Stimulated activated CD4-positive, alpha-beta T cell treated with anti-CD3 and anti-CD28 coated beads, Interleukin-12 subunit alpha, Interleukin-12 subunit beta, amount 100 ng/mL, for 48 hours (primary cell): ENCODE data around the gene SLC16A6.
"Not testable (repeated sequence)": the region's sequence is repeated elsewhere in the genome, so short reads cannot be mapped to it uniquely, and the experiment has no call there.

Experiments
- DNase-seq, 3 donors: peaks; one replicate each; pipeline ENCODE4 v3.0.0-alpha.2; 2020; ENCODE audit warnings: low read depth in 2 of 3, low spot score in 1 of 3

Gene SLC16A6

DNA sequence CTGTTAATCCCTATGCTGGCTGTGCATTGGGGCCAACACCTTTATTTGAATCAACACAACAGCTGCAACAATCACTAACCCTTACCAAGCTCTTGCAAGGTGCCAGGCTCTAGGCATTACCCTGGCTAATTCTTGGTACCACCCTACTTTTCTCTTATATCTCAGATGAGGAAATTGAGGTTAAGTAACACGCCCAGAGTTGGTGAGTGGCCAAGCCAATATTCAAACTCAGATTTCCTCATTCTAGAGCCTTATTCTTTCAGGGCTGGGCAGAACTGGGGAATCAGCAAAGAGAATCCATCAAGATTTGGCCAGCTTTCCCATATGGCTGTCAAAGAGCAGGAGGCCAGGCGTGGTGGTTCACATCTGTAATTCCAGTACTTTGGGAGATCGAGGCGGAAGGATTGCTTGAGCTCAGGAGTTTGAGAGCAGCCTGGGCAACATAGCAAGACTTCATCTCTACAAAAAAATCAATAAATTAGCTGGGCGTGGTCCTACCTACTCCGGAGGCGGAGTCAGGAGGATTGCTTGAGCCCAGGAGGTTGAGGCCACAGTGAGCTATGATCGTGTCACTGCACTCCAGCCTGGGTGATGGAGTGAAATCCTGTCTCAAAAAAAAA lies 24.1 kb upstream of the SLC16A6 start:
- no peak for DNase-seq

DNA sequence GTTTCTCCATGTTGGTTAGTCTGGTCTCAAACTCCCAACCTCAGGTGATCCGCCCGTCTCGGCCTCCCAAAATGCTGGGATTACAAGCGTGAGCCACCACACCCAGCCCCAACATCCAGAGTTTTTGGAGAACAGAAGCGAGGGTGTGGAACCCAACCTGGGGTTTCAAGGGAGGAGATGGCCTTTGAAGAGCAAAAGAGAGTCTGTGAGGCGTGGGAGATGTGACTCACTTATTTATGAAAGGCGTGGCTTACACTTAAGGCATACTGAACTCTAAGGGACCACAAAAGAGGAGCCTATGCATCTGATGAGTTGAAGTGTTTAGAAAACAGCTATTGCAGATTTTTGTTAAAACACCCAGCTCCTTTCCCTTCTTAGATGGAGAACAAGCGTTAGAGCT lies 19.2 kb upstream of the SLC16A6 start:
- no peak for DNase-seq

DNA sequence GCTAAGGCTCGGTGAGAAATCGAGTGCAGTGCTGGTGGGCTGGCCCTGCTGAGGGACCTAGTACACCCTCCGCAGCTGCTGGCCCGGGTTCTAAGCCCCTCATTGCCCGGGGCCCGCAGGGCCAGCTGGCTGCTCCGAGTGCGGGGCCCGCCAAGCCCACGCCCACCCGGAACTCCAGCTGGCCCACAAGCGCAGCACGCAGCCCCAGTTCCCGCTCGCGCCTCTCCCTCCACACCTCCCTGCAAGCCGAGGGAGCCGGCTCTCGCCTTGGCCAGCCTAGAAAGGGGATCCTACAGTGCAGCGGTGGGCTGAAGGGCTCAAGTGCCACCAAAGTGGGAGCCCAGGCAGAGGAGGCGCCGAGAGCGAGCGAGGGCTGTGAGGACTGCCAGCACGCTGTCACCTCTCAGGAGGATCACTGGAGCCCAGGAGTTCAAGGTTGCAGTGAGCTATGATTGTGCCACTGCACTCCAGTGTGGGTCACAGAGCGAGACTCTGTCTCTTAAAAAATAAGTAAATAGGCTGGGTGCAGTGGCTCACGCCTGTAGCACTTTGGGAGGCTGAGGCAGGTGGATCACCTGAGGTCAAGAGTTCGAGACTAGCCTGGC lies 18.2 kb upstream of the SLC16A6 start:
- DNase-seq = not testable (repeated sequence)

DNA sequence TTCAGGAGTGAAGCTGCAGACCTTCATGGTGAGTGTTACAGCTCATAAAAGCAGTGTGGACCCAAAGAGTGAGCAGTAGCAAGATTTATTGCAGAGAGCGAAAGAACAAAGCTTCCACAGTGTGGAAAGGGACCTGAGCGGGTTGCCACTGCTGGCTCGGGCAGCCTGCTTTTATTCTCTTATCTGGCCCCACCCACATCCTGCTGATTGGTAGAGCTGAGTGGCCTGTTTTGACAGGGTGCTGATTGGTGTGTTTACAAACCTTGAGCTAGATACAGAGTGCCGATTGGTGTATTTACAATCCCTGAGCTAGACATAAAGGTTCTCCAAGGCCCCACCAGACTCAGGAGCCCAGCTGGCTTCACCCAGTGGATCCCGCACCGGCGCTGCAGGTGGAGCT lies 17.6 kb upstream of the SLC16A6 start:
- not testable (repeated sequence) for DNase-seq

DNA sequence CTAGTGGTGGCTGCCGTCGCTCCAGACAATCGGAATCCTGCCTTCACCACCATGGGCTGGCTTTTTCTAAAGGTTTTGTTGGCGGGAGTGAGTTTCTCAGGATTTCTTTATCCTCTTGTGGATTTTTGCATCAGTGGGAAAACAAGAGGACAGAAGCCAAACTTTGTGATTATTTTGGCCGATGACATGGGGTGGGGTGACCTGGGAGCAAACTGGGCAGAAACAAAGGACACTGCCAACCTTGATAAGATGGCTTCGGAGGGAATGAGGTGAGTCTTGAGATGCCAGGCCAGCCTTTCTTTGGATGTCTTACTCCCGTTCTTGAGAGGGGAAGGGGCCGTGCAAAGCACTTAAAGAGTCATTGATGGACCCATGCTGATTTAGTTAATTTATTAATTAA lies 16.5 kb upstream of the SLC16A6 start:
- no peak for DNase-seq

DNA sequence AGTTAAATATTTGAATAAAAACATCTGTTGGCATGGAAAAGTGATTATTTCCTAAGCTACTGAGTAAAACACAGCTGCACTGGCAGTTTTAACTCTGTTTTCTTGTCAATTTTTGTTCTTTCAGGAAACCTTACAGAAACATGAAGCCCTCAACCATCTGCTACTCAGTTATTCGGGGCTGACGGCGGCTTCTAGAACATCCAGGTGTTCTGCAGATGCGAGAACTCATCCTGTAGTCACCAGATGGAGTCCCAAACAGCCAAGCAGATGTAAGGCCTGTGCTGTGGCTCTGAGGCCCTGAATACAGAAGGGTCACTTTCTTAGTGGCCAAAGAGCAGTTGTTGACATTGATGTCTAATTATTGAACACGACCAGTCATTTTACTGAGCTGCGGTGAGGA lies 15.9 kb upstream of the SLC16A6 start:
- DNase-seq = no peak

DNA sequence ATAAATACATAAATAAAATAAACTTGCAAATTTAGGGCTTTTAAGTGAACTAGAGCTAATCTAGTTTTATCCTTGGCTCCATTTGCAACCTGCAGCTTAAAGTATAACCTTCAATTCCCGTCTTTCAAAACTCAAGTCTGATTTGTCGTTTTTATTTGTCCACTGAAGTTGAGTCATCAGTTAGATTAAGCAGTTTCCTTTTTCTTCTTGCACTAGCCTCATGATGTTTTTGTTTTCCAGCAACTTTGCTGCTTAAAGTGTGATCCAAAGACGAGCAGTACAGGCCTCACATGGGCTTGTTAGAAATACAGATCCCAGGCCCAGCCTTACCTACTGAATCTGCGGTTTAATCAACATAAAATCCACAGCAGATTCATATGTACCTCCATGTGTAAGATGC lies 14.2 kb upstream of the SLC16A6 start:
- DNase-seq = no peak

DNA sequence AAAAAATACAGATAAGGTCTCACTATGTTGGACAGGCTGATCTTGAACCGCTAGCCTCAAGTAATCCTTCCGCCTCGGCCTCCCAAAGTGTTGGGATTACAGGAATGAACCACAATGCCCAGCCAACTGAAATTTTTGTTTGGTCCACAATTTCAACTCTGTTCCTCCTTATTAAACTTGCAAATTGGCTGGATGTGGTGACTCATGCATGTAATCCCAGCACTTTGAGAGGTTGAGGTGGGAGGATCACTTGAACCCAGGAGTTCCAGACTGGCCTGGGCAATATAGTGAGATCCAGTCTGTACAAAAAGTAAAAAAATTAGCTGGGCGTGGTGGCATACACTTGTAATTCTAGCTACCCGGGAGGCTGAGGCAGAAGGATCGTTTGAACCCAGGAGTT lies 13.8 kb upstream of the SLC16A6 start:
- DNase-seq = no peak

DNA sequence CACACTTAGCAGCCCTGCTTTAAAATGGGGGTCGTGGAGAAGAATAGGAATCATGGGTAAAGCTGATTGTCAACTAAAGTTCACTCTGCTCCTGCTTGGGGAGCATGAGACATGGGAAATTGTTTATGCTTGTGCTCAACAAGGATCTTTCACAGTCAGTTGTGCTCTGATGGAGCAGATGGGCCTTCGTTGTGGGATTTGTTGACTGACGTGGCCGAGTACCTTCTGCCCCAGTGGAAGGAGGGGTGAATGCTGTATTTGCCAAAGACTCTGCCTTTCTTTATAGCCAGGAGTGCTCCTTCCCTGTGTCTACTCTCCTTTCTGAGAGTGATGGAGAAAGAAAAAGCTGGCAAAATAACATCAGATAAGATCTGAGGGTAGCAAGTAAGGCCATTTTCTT lies 11.7 kb upstream of the SLC16A6 start:
- no peak for DNase-seq

DNA sequence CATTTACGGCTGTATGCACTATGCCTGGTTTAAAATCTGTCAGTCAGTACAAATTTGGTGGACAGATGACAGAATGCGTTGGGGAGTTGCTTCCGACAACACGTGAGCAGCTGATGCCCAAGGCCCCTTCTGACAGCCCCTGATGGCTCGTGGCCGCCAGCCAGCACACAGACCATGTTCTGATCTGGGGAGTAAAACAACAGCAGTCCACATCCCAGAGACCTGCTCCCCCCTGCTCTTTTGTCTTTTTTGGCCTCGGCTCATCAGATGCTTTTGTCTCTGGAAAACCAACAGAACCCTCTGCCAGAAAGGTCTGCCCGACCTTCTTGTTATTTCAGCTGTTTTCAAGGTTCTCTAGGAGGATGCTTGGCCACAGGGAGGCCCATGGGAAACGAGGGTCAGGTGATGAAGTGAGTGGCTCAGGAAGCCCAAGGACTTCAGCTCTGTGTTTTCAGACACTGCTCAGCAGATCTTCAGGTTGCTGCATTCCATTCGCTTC lies 11.2 kb upstream of the SLC16A6 start:
- no peak for DNase-seq

DNA sequence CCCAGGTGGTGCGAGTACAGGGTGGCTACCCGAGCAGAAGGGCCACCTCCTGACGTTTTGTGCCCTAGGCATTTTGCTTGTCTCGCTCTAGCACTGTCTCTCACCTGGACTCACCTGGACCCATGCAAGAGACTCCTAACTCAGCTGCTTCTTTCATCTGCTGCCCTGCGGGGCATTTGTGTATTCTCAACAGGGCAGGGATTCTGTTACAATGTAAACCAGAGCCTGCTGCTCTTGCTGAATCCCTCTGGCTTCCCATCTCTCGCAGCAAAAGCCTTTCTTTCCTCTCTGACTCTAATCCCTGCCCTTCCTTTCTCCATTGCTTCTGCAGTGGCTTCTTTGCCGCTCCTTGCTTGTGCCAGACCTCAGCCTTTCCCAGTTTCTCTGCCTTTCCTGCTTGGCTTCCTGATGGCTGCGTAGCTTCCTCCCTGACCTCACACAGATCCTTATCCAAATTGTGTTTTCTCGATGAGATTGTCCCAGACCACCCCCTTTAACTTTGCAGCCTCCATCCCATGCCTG lies 10.6 kb upstream of the SLC16A6 start:
- no peak for DNase-seq

DNA sequence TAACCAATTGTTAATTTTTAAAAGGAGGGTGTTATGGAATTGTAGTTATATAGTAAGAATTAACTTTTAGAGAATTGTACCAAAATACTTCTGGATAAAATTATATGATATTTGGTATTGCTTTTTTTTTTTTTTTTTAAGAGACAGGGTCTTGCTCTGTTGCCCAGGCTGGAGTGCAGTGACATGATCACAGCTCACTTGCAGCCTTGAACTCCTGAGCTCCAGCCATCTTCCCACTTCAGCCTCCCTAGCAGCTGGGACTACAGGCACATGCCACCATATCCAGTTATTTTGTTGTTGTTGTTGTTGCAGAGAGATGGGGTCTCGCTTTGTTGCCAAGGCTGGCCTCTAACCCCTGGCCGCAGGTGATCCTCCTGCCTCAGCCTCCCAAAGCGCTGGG lies 8.9 kb upstream of the SLC16A6 start:
- no peak for DNase-seq

DNA sequence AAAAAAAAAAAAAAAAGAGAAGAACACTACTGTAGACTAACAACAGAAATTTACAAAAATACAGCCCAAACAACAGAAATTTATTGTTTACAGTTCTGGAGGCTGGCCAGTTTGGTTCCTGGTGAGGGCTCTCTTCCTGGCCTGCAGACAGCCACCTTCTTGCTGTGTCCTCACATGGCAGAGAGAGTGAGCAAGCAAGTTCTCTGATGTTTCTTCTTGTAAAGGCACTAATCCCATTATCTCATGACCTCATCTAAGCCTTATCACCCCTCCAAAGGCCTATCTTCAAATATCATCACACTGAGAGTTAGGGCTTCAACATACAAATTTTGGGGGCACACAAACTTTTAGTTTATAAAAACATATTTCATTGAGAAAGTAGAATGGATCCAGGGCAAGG lies 7.7 kb upstream of the SLC16A6 start:
- no peak for DNase-seq

DNA sequence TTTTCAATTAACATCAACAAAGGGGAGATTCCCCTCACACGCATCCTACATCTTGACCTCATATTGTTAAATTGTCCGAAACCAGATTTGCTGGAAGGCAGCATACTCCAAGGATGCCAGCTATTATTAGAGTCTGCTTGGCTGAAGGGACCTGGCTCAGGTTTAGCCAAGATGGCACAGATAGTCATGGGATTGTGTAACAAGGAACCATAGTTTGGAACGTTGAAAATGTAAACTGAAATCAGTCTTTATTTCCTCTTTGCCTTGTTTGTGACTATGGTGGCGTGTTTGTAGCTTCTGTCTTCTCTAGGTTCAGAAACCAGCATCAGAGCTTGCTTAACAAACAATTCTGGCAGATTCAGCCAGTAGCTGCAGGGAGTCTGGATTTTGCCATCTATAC lies 6.3 kb upstream of the SLC16A6 start:
- DNase-seq = no peak

DNA sequence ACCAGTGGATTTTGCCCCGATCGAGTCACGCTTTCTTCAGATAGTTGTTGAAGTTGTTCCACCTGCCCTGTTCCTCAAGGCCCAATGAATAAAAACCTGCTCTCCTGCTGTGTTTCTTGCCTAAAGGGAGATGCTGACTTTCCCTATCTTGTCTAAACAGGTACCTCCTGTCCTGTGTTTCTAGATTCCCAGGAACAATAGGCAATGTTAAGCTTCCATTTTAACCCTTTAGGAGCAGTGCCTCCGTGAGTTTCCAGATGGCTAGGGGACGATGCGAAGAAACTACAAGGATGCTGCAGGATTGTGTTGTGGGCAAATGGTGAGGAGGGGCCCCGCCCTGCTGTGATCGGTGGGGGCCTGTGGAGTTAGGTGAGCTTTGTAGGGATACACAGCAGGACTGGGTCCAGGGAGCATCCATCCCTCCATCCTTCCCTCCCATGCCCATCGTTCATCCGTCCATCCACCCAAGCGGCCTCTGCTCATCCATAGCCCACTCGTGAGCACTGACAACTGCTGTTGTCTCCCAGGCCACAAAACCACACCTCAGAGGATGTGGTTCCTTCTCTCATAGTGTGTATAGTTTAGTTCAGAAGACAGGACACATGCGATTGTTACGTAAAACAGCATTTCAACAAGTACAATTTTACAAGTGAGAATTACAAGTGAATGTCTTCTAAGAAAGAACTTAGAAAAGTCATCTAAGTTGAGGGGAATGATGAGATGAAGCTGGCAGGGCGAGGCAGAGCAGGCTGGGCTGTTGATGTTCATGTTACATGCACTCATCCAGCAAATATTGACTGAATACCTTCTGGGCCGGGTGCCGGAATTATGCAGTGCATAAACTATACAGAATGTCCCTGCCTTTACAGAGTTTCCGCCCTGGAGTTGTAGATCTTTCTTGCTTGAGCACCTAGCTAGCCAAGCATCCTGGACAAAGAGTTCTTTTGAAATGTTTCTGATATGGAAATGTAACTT lies 5.6 kb upstream of the SLC16A6 start:
- DNase-seq = no peak

DNA sequence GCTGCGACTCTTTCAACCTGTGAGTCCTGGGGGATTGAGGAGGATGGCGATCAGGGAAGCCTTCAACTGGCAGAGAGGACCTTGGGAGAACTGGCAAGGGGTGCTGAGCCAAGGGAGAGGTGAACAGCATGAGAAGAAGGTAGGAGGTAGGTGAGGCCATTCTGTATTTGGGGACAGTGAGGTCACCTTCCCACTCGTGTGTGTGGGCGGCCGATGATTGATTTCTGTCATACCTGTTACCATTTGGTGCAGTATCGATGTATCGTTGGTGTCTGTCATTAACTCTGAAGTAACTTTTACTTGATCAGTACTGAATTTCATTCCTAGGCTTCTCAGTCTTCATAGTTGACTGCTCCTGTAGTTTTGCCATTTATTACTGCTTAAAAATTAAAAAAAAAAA lies 4.2 kb upstream of the SLC16A6 start:
- peak in 1 of 3 donors; percentile 42 for DNase-seq

DNA sequence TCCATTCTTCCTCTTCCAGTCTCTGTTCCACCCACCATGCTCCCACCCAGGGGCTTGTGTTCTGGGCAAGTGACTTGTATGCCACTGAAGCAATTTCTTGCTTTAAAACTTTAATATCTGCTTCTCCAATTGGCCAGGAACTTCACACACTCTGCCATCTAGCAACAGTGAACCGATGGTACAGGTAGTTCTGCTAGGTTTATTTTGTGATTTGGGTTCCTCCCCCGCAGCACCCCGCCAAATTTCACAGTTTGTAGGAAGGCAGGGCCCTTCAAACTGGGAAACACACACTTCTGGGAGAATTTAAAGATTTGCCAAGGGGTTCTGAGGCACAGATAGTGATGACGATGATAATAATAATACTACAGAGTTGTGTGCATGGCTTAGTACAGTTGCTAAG lies 3.7 kb upstream of the SLC16A6 start:
- no peak for DNase-seq

DNA sequence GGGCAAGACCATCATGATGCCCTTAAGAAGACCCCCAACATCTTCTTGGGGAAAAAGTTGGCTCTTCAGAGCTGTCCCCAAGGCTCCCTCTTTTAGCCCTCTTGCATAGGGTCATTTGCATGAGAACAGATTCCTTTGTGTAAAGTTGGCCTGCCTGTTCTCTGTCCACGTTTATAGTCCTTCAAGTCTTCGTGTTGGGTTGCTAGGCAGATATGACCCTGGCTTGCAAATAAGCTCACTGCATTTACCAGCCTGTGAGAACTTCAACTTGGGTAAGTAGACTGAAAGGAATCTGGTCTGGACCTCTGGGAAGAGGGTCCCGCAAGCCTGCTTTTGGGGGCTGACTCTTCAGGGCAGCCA lies 3.2 kb upstream of the SLC16A6 start:
- DNase-seq = no peak

DNA sequence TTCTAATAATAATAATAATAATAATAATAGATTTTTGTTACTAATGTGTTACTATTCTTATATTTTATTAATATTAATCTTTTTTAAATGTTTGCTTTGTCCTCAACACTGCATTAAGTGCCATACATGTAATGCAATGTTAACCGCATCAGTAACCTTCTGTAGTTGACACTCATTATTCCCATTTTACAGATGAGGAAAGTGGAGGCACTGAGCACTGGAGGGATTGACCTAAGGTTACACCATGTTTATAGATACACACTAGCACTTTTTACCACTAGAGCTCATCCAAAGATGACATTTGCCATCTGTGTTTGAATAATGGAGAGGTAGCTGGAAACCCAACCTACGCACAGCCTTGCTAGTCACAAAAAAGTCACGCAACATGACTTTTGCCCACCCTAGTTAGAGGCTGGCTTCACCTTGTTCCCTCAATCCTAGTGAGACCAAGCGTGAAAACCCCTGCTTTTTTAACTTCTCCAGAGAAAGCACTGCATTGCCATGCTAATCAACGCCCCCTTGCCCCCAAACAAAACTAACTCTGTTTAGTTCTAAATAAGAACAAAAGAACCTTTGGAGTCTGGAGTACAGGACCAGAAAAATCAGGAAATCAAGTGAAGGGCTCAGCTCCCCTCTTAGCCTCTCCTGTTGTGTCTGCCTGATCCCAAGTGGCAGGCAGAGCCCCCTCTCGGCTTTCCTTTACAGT lies 2.7 kb upstream of the SLC16A6 start:
- no peak for DNase-seq

DNA sequence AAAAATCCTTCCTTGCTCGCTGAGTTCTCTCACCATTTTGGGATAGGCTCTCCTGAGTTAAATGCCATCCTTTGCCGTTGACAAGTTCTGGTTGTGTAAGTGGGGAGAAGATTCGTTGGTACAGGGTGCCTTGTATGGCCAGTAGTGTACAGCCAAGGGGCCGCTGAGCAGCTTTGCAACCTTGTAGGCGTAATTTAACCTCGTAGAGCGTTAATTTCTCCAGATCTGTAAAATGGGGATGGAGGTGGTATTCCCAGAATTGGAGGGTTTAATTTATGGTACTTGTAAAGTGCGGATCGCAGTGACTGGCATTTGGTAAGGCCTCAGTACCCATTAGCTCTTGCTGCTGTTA lies 1.7 kb upstream of the SLC16A6 start:
- DNase-seq = no peak
